A549 (cell line): Measurements from ENCODE around the gene C1QTNF3. TPM values are rescaled to one million over a fixed set of nuclear protein-coding genes. Genes with fewer than 3 reads are reported as not detected.

Experiments used
- ATAC-seq, 2 experiments: fragments of 200-7000 bp in 1 of 2; fragments of >200 bp in 1 of 2; cut with Nextera tagmentation in 1 of 2; cut with Tn5 transposase in 1 of 2; 3 replicates each; pipeline versions ENCODE4 v1.8.0 to v1.9.1; 2018 to 2020; ENCODE audit warnings: mild to moderate bottlenecking in 1 of 2, moderate library complexity in 1 of 2
- CTCF ChIA-PET: fragments of 300-600 bp; sonication (Branson Sonifier 250); formaldehyde crosslinking; extraction: SDS; loops from one replicate; lab custom pipeline; 2021; ENCODE audit warnings: antibody characterized with exemption, inconsistent platforms; lab: Yijun Ruan, JAX
- POLR2A ChIA-PET: fragments of 350-600 bp; formaldehyde crosslinking; extraction: SDS; loops from one replicate; lab custom pipeline; 2021; ENCODE audit warnings: antibody characterized with exemption, inconsistent platforms; lab: Yijun Ruan, JAX
- DNase-seq, 2 experiments: peaks; one replicate each; pipeline versions ENCODE4 v3.0.0 to v3.0.0-alpha.2; 2011 to 2016; ENCODE audit warnings: low read depth in 1 of 2, low spot score in 1 of 2
- FAIRE-seq: peaks from 2 replicates; lab custom pipeline; 2011; peaks lifted over from hg19 to GRCh38; lab: Jason Lieb, UNC
- H3K27ac ChIP-seq, 2 experiments: fragments of >200 bp; sonication (Bioruptor Twin); formaldehyde crosslinking; 3 replicates each; pipeline ENCODE4 v1.5.1; 2016 to 2017
- H3K4me1 ChIP-seq: fragments of >200 bp; sonication (Bioruptor Twin); formaldehyde crosslinking; 3 replicates; pipeline ENCODE4 v1.6.1; 2016
- H3K4me2 ChIP-seq: fragments of >200 bp; sonication (Bioruptor Twin); formaldehyde crosslinking; 3 replicates; pipeline ENCODE4 v1.6.1; 2016
- H3K4me3 ChIP-seq: fragments of >200 bp; sonication (Bioruptor Twin); formaldehyde crosslinking; 3 replicates; pipeline ENCODE4 v1.5.1; 2016
- H3K9me3 ChIP-seq: fragments of >200 bp; sonication (Bioruptor Twin); formaldehyde crosslinking; 3 replicates; pipeline ENCODE4 v1.6.1; 2016
- CEBPB ChIP-seq, 2 experiments: fragments of >200 bp in 1 of 2; sonication (Bioruptor Twin) in 1 of 2; formaldehyde crosslinking in 1 of 2; IDR thresholded peaks; 2 replicates each; pipeline ENCODE4 v1.6.1; 2012 to 2016
- E2F6 ChIP-seq: IDR thresholded peaks from 2 replicates; pipeline ENCODE4 v1.6.1; 2012; ENCODE audit warnings: low read depth, borderline replicate concordance
- EHF ChIP-seq: fragments of 250-450 bp; sonication (Bioruptor Pico); IDR thresholded peaks from 2 replicates; pipeline ENCODE4 v1.5.0; 2020; ENCODE audit warnings: mild to moderate bottlenecking
- ELK1 ChIP-seq: fragments of 150-350 bp; IDR thresholded peaks from 2 replicates; pipeline ENCODE4 v1.6.1; 2014; ENCODE audit warnings: low read depth, mild to moderate bottlenecking, low read length
- EP300 ChIP-seq, 2 experiments: fragments of >200 bp; sonication (Bioruptor Twin); formaldehyde crosslinking; IDR thresholded peaks; 2 replicates in 1 of 2; 3 replicates in 1 of 2; pipeline ENCODE4 v1.6.1; 2016 to 2017
- FOSB ChIP-seq: fragments of 250-450 bp; sonication (Bioruptor Pico); IDR thresholded peaks from 2 replicates; pipeline ENCODE4 v1.5.0; 2020; ENCODE audit warnings: mild to moderate bottlenecking, moderate library complexity
- GATA3 ChIP-seq: IDR thresholded peaks from 2 replicates; pipeline ENCODE4 v1.6.1; 2012; ENCODE audit warnings: borderline replicate concordance
- HDAC2 ChIP-seq: fragments of 200-600 bp; sonication (generic); IDR thresholded peaks from 2 replicates; pipeline ENCODE4 v1.6.1; 2016
- HOXB5 ChIP-seq: fragments of 250-450 bp; sonication (Bioruptor Pico); IDR thresholded peaks from 2 replicates; pipeline ENCODE4 v1.5.0; 2020; ENCODE audit warnings: mild to moderate bottlenecking, moderate library complexity
- JUN ChIP-seq, 2 experiments: fragments of >200 bp; sonication (Bioruptor Twin); formaldehyde crosslinking; IDR thresholded peaks; 2 replicates in 1 of 2; 3 replicates in 1 of 2; pipeline ENCODE4 v1.6.1; 2016 to 2017
- JUNB ChIP-seq: fragments of >200 bp; sonication (Bioruptor Twin); formaldehyde crosslinking; IDR thresholded peaks from 2 replicates; pipeline ENCODE4 v1.6.1; 2016
- KDM5A ChIP-seq: fragments of 200-600 bp; sonication (generic); IDR thresholded peaks from 2 replicates; pipeline ENCODE4 v1.6.1; 2016; ENCODE audit warnings: antibody characterized with exemption, mild to moderate bottlenecking
- MAFK ChIP-seq: fragments of 450-650 bp; IDR thresholded peaks from 2 replicates; pipeline ENCODE4 v1.6.1; 2014; ENCODE audit not compliant: partially characterized antibody
- MAZ ChIP-seq: fragments of 150-350 bp; IDR thresholded peaks from 2 replicates; pipeline ENCODE4 v1.6.1; 2014; ENCODE audit warnings: antibody characterized with exemption, low read depth, low read length, borderline replicate concordance
- NFE2L2 ChIP-seq: fragments of 150-350 bp; conservative IDR thresholded peaks from 2 replicates; pipeline ENCODE4 v1.6.1; 2014; ENCODE audit warnings: low read length
- NR3C1 ChIP-seq: fragments of >200 bp; sonication (Bioruptor Twin); formaldehyde crosslinking; IDR thresholded peaks from 3 replicates; pipeline ENCODE4 v1.6.1; 2017
- PHF8 ChIP-seq: fragments of 200-600 bp; sonication (generic); IDR thresholded peaks from 2 replicates; pipeline ENCODE4 v1.6.1; 2016; ENCODE audit warnings: low read depth, mild to moderate bottlenecking, antibody characterized with exemption, moderate library complexity, borderline replicate concordance
- POLR2AphosphoS2 ChIP-seq: conservative IDR thresholded peaks from 2 replicates; pipeline ENCODE4 v1.6.1; 2012; ENCODE audit warnings: low read length, improper control_type of control experiment, inconsistent platforms
- RAD21 ChIP-seq, 2 experiments: fragments of >200 bp in 1 of 2; sonication (Bioruptor Twin) in 1 of 2; formaldehyde crosslinking in 1 of 2; IDR thresholded peaks in 1 of 2; conservative IDR thresholded peaks in 1 of 2; 2 replicates in 1 of 2; 3 replicates in 1 of 2; pipeline ENCODE4 v1.6.1; 2012 to 2018; ENCODE audit warnings: inconsistent platforms in 1 of 2
- RCOR1 ChIP-seq: fragments of 150-350 bp; IDR thresholded peaks from 2 replicates; pipeline ENCODE4 v1.6.1; 2014; ENCODE audit warnings: antibody characterized with exemption, low read length, low read depth
- REST ChIP-seq: fragments of 200-600 bp; sonication (generic); IDR thresholded peaks from 2 replicates; pipeline ENCODE4 v1.6.1; 2016; ENCODE audit warnings: antibody characterized with exemption, mild to moderate bottlenecking, moderate library complexity
- SREBF2 ChIP-seq: fragments of 450-650 bp; IDR thresholded peaks from 2 replicates; pipeline ENCODE4 v1.6.1; 2014; ENCODE audit warnings: mild to moderate bottlenecking, moderate library complexity
- TFCP2L1 ChIP-seq: fragments of 250-450 bp; sonication (Bioruptor Pico); IDR thresholded peaks from 2 replicates; pipeline ENCODE4 v1.5.0; 2021; ENCODE audit warnings: mild to moderate bottlenecking
- USF2 ChIP-seq: fragments of 450-650 bp; IDR thresholded peaks from 2 replicates; pipeline ENCODE4 v1.6.1; 2014; ENCODE audit warnings: antibody characterized with exemption
- ZNF302 ChIP-seq: fragments of 250-450 bp; sonication (Bioruptor Pico); IDR thresholded peaks from 2 replicates; pipeline ENCODE4 v1.9.0; 2021; ENCODE audit warnings: inconsistent platforms, mild to moderate bottlenecking, moderate library complexity
- WGBS: methylation state at CpG from one replicate; pipeline ENCODE4 v1.1.6; 2017; ENCODE audit errors: missing lambda C conversion rate; 5-methylcytosine and 5-hydroxymethylcytosine counted together
- polyA plus RNA-seq, 4 experiments: library from polyadenylated mRNA; depleted of rRNA in 3 of 4; stranded (reverse); fragments of >200 nt; fragmentation: RNase III in 1 of 4; extraction: RNeasy Plus Mini Kit Qiagen cat#74134 plus additional on column Dnase treatment in 1 of 4; gene quantifications; 2 replicates in 3 of 4; 3 replicates in 1 of 4; pipeline ENCODE4 v1.2.3, GENCODE V29; 2011 to 2017

Gene C1QTNF3
- polyA plus RNA-seq, 2 of the 4 experiments (the other 2 are of a cell fraction) = 0.26 to 1.4 TPM

- no peak for DNase-seq
- H3K4me3 ChIP-seq = no peak overlapping the region
- H3K27ac ChIP-seq = no peak overlapping the region
- H3K4me2 ChIP-seq = no peak overlapping the region
- 69% methylated on average over 4 of the region's 4 CpGs for WGBS
- ATAC-seq = no peak
- no peak for TF ChIP-seq FOSB (CRISPR knock-in tag)
- no peak for TF ChIP-seq TFCP2L1 (CRISPR knock-in tag)
- no peak for TF ChIP-seq CEBPB (IDR thresholded peaks at IDR 0.05)
- TF ChIP-seq EP300 (IDR thresholded peaks at IDR 0.05) = no peak
- no peak for TF ChIP-seq JUNB
- no peak for TF ChIP-seq MAFK
- no peak for TF ChIP-seq E2F6
- TF ChIP-seq KDM5A = no peak
- no peak for TF ChIP-seq NR3C1
- TF ChIP-seq USF2 = no peak
- TF ChIP-seq EHF (CRISPR knock-in tag) = no peak
- TF ChIP-seq MAZ = no peak
- TF ChIP-seq ZNF302 (CRISPR knock-in tag) = no peak
- TF ChIP-seq ELK1 = no peak
- no peak for TF ChIP-seq RCOR1
- no peak for TF ChIP-seq POLR2AphosphoS2
- no peak for TF ChIP-seq NFE2L2
- no peak for TF ChIP-seq REST
- CTCF ChIA-PET = no interaction called here
- FAIRE-seq = no peak
- POLR2A ChIA-PET = no interaction called here
- H3K9me3 ChIP-seq = no peaks in the 10 kb centered on the region
- no peaks in the 10 kb centered on the region; the same call in 2 of the 3 replicates for H3K4me1 ChIP-seq
Observed at GRCh38 chr5:34051374-34051980, 8.5 kb upstream of the C1QTNF3 start.

GRCh38 chr5:34047774-34048572 lies 5.0 kb upstream of the C1QTNF3 start:
- ATAC-seq = no peak
- TF ChIP-seq HOXB5 (CRISPR knock-in tag) = no peak
- no peak for TF ChIP-seq NR3C1
- no peak for TF ChIP-seq RAD21 (conservative IDR thresholded peaks at IDR 0.05 in 1 of 2, IDR thresholded peaks at IDR 0.05 in 1 of 2)
- no peak for TF ChIP-seq PHF8
- TF ChIP-seq REST = no peak
- no peak for TF ChIP-seq SREBF2
- no peak for TF ChIP-seq HDAC2
- TF ChIP-seq TFCP2L1 (CRISPR knock-in tag) = no peak
- TF ChIP-seq JUN (IDR thresholded peaks at IDR 0.05) = no peak
- no peak for TF ChIP-seq GATA3
- ChIA-PET POLR2A (no interaction called here), CTCF (interaction anchor here (1.6 kb wide), 1 partner anchor 50 kb away, joined by 6 read pairs; no protein-coding TSS in a partner anchor)
- Histone ChIP-seq H3K9me3 (no peaks in the 10 kb centered on the region), H3K4me3 (no peak overlapping the region), H3K4me2 (no peak overlapping the region), H3K27ac (no peak overlapping the region), H3K4me1 (peaks cover 8% of the 10 kb centered on the region; the same call in 2 of the 3 replicates)
- no peak for FAIRE-seq
- DNase-seq = no peak
